ENCODE data around the gene COA1. TPM values are rescaled to one million over a fixed set of nuclear protein-coding genes. Genes with fewer than 3 reads are reported as not detected.
"Not testable (repeated sequence)": the region's sequence is repeated elsewhere in the genome, so short reads cannot be mapped to it uniquely, and the experiment has no call there.

The COA1 gene
- total RNA-seq, 2 donors from 2014 or later = 36.8 to 52.4 TPM

- H3K27ac ChIP-seq = peak overlapping the region in 2 of 4 donors; percentile 7 to 36
- TF ChIP-seq, protein P1, sequence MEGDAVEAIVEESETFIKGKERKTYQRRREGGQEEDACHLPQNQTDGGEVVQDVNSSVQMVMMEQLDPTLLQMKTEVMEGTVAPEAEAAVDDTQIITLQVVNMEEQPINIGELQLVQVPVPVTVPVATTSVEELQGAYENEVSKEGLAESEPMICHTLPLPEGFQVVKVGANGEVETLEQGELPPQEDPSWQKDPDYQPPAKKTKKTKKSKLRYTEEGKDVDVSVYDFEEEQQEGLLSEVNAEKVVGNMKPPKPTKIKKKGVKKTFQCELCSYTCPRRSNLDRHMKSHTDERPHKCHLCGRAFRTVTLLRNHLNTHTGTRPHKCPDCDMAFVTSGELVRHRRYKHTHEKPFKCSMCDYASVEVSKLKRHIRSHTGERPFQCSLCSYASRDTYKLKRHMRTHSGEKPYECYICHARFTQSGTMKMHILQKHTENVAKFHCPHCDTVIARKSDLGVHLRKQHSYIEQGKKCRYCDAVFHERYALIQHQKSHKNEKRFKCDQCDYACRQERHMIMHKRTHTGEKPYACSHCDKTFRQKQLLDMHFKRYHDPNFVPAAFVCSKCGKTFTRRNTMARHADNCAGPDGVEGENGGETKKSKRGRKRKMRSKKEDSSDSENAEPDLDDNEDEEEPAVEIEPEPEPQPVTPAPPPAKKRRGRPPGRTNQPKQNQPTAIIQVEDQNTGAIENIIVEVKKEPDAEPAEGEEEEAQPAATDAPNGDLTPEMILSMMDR (IDR thresholded peaks at IDR 0.05) = no peak
- no peak for TF ChIP-seq POLR2A (IDR thresholded peaks at IDR 0.05)
- DNase-seq = no peak
- no peaks in the 10 kb centered on the region for H3K9me3 ChIP-seq
- WGBS, 2 donors = 87 to 98% methylated on average over 4 of the region's 4 CpGs
- peaks cover 24% of the 10 kb centered on the region for H3K4me1 ChIP-seq
- H3K4me3 ChIP-seq = no peak overlapping the region
- intact Hi-C loops (cut with DNase I) = no loop called here
- H3K27me3 ChIP-seq = no peaks in the 10 kb centered on the region
- ATAC-seq = no peak
- no peaks in the 10 kb centered on the region for H3K36me3 ChIP-seq (replicated peaks in 1 of 2; ENCODE audit: insufficient read depth in 1 of 2, low read depth in 2 of 2)
Measured at GRCh38 chr7:43679210-43680068, 49.9 kb downstream of the COA1 start.

- Histone ChIP-seq H3K27ac (no peak overlapping the region), H3K4me1 (peaks cover 32% of the 10 kb centered on the region), H3K4me3 (no peak overlapping the region), H3K9me3 (no peaks in the 10 kb centered on the region), H3K27me3 (no peaks in the 10 kb centered on the region), H3K36me3 (replicated peaks in 1 of 2; ENCODE audit: insufficient read depth in 1 of 2, low read depth in 2 of 2) (no peaks in the 10 kb centered on the region)
- WGBS, 2 donors = 75 to 91% methylated on average over 1 of the region's 1 CpG
- intact Hi-C loops (cut with DNase I) = no loop called here
- TF ChIP-seq, protein P1 (IDR thresholded peaks at IDR 0.05) = no peak
- no peak for TF ChIP-seq POLR2A (IDR thresholded peaks at IDR 0.05)
- no peak for DNase-seq
- ATAC-seq = no peak
Measured at GRCh38 chr7:43678315-43678714, 51.0 kb downstream of the COA1 start.

DNA sequence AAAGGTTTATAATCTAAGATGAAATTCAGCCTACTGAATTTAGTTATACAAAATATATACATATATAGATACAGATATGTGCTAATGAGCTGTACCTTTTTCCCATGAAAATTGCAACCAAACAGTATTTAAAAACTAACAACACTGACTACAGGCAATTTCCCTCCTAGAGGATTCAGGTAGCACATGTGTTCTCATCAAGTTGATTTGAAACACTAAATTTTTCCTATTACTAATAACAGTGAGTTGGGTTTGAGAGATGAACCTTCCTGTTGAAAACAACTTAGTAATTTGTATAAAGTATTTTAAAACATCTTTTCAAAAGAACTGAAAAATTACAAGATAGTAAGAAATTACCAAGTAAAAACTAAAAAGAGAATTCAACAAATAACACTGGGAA is 51.5 kb downstream of the COA1 start:
- H3K27me3 ChIP-seq = no peaks in the 10 kb centered on the region
- DNase-seq = no peak
- H3K27ac ChIP-seq = no peak overlapping the region
- no peak for TF ChIP-seq POLR2A (IDR thresholded peaks at IDR 0.05)
- TF ChIP-seq, protein P1 (IDR thresholded peaks at IDR 0.05) = no peak
- intact Hi-C loops (cut with DNase I) = no loop called here
- no peak for ATAC-seq
- no peak overlapping the region for H3K4me3 ChIP-seq
- H3K9me3 ChIP-seq = no peaks in the 10 kb centered on the region
- H3K4me1 ChIP-seq = peaks cover 29% of the 10 kb centered on the region
- no peaks in the 10 kb centered on the region for H3K36me3 ChIP-seq (replicated peaks in 1 of 2; ENCODE audit: insufficient read depth in 1 of 2, low read depth in 2 of 2)

DNA sequence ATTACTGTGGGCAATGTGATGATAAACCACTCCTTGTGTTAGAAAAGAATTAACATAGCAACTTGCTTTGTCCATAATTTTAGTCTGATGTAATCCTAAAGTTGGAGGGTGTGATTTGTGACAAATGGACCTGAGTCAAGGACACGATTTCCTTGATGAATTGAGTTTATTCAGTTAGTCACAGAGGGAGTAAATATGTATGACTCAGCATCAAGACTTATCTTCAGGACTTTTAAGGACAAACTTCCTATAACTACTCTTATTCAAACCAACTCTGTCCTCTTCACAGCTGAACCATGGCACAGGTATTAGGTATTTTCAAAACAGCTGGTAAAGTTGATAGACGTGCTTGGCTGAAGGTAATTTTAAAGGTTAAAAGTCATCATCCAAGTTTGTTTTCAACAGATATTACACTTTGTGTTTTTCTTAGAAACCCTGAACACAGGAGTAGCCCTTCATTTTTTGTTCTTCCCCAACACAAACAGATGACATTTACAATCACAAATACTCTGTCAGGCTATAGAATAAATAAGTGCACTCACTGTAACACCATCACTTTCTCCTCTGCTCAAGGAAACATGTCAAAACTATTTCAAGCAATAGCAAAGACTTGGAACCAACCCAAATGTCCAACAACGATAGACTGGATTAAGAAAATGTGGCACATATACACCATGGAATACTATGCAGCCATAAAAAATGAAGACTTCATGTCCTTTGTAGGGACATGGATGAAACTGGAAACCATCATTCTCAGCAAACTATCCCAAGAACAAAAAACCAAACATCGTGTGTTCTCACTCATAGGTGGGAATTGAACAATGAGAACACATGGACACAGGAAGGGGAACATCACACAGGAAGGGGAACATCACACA is 54.5 kb downstream of the COA1 start:
- H3K9me3 ChIP-seq = no peaks in the 10 kb centered on the region
- peak overlapping the region; percentile 52 to 78 (median 74) for H3K27ac ChIP-seq
- DNase-seq (peak in 2 of 4 donors; percentile 33 to 54), ATAC-seq (peak; percentile 99)
- WGBS, 2 donors = 28 to 39% methylated on average over 4 of the region's 4 CpGs
- H3K27me3 ChIP-seq = no peaks in the 10 kb centered on the region
- H3K4me3 ChIP-seq = no peak overlapping the region
- TF ChIP-seq, protein P1 (IDR thresholded peaks at IDR 0.05) = no peak
- no peak for TF ChIP-seq POLR2A (IDR thresholded peaks at IDR 0.05)
- no peaks in the 10 kb centered on the region for H3K36me3 ChIP-seq (replicated peaks in 1 of 2; ENCODE audit: insufficient read depth in 1 of 2, low read depth in 2 of 2)
- intact Hi-C loops (cut with DNase I) = no loop called here
- peaks cover 40% of the 10 kb centered on the region for H3K4me1 ChIP-seq

- 83 to 88% methylated on average over 5 of the region's 5 CpGs for WGBS, 2 donors
- H3K27me3 ChIP-seq; H3K36me3 ChIP-seq (replicated peaks in 1 of 2; ENCODE audit: insufficient read depth in 1 of 2, low read depth in 2 of 2); intact Hi-C loops (cut with DNase I); DNase-seq; H3K4me3 ChIP-seq; H3K9me3 ChIP-seq; ATAC-seq: not testable (repeated sequence)
- H3K27ac ChIP-seq = peak overlapping the region in 3 of 4 donors; percentile 72 to 78 (median 75)
- peaks cover 36% of the 10 kb centered on the region for H3K4me1 ChIP-seq
Measured at GRCh38 chr7:43673243-43673976, 55.9 kb downstream of the COA1 start.
